KOPT-K1 (cell line): Measurements from ENCODE around the gene HNF4A.
"Not testable (repeated sequence)": the region's sequence is repeated elsewhere in the genome, so short reads cannot be mapped to it uniquely, and the experiment has no call there.

Experiments
- H3K27ac ChIP-seq: fragments of 200-600 bp; sonication (generic); 2 replicates; pipeline ENCODE4 v1.5.1; 2016; ENCODE audit warnings: antibody characterized with exemption, mild to moderate bottlenecking, low read depth, low read length; ENCODE audit not compliant: poor library complexity, severe bottlenecking
- H3K36me3 ChIP-seq: fragments of 200-600 bp; sonication (generic); 2 replicates; pipeline ENCODE4 v1.5.1; 2017; ENCODE audit warnings: antibody characterized with exemption, mild to moderate bottlenecking, low read length, moderate library complexity; ENCODE audit not compliant: insufficient read depth
- H3K9me3 ChIP-seq: fragments of 200-600 bp; sonication (generic); 2 replicates; pipeline ENCODE4 v1.5.1; 2017; ENCODE audit warnings: antibody characterized with exemption, low read length, mild to moderate bottlenecking; ENCODE audit not compliant: insufficient read depth, poor library complexity, severe bottlenecking

HNF4A gene

DNA sequence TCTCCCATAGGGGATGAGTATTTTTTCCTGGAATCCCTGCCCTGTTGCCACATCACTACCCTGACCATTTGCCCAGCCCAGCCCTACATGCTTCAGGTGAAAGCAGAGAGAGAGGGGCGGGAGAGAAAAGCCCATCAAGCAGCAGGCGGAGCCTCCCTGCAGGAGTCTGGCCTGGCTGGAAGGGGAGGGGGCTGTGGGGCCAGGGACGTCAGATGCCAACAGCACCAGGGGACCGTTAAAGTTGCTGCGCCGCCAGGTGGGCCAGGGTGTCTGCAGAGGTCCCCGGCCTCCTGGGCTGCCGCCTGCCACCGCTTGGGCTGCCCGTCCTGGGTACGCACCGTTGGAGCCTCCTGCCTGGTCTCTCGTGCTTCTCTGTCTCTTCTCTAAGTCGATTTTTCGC lies 19.4 kb upstream of the HNF4A start:
- Histone ChIP-seq H3K36me3 (no peaks in the 10 kb centered on the region), H3K9me3 (no peaks in the 10 kb centered on the region), H3K27ac (no peak overlapping the region)

DNA sequence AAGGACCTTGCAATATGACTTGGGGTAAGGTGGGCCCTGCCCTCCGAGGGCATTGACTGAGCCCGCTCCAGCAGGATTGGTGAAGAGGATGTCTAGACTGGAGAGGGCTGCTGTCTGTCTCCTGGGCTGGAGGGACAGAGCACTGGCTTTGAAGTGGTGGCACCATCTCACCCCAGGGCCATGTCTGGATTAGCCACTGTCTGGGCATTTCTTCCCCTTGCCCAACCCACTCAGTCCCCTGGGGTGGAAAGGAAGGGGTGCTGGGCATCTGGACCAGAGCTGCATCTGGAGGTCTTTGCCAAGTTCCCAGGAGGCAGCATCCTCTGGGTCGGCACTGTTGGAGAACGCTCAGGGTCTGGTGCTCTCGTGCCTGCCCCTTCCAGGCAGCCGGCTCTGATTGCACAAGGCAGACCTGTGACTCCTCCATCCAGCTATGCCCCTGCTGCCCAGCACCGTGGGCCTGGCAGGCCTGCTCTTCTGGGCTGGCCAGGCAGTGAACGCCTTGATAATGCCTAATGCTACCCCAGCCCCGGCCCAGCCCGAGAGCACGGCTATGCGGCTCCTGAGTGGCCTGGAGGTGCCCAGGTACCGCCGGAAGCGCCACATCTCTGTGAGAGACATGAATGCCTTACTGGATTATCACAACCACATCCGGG lies 18.6 kb upstream of the HNF4A start, which contains the start of gene R3HDML:
Gene R3HDML, plus strand, starts transcription at position 319 of the 656 bp plus-strand sequence. Its CDS starts 115 bp downstream, at position 434.
- H3K27ac ChIP-seq: no peak within 1 kb of the TSS
- no peaks in the 10 kb centered on the region for H3K9me3 ChIP-seq
- no peaks in the 10 kb centered on the region for H3K36me3 ChIP-seq

DNA sequence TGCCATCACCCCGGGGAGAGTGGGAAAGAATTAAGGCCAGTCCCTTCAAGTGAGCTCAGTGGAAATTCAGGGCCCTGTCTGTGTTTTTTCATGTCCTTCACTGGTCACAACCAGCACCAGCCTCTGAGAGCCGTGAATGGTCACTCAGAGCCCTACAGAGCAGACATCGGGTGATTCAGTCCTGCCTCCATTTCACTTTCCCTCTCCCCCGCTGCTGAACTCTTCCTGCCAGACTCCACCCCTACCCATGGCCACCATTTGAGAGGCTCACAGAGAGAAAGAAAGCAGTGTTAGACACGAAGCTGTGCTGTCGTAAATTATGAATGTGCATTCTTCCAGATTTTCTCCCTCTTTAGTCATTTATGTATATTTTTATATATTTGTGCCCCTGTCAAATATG lies 13.3 kb upstream of the HNF4A start:
- no peaks in the 10 kb centered on the region for H3K9me3 ChIP-seq
- H3K27ac ChIP-seq: no peak overlapping the region
- no peaks in the 10 kb centered on the region for H3K36me3 ChIP-seq

DNA sequence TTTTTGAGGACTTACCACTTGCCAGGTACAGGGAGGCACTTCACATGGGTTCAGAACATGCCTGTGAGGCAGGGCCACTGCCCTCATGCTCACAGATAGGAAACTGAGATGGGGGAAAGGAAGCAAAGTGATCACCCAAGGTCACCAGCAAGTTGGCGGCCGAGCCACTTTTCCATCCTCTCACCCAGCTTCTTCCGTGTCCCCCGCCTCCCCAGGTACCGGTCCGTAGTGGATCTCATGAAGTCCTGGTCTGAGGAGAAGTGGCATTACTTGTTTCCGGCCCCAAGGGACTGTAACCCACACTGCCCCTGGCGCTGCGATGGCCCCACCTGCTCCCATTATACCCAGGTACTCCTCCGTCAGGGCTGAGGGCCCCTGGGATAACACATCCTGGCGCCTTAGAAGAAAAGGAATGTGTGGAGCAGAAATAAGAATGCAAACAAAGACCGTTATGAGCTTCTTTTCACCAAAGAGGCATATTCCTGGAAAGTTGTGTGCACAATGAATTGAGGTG lies 12.3 kb upstream of the HNF4A start:
- Histone ChIP-seq H3K27ac (no peak overlapping the region), H3K36me3 (no peaks in the 10 kb centered on the region), H3K9me3 (no peaks in the 10 kb centered on the region)

DNA sequence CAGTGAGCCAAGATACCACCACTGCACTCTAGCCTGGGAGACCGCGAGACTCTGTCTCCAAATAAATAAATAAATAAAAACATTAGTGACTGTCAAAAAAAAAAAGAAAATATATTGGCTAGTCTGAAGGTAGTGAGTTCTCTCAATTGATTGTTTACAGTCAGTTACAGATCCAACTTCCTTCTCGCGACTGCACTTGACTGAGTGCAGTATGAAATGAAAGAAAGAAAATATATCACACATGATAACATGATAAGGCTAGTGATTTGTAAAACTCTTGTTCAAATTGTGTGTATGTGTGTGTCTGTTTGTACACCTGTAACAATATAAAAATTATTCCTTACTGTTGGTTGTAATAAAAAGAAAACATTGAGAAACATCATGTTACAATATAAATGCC lies 10.8 kb upstream of the HNF4A start:
- Histone ChIP-seq H3K27ac (no peak overlapping the region), H3K9me3 (no peaks in the 10 kb centered on the region), H3K36me3 (no peaks in the 10 kb centered on the region)

DNA sequence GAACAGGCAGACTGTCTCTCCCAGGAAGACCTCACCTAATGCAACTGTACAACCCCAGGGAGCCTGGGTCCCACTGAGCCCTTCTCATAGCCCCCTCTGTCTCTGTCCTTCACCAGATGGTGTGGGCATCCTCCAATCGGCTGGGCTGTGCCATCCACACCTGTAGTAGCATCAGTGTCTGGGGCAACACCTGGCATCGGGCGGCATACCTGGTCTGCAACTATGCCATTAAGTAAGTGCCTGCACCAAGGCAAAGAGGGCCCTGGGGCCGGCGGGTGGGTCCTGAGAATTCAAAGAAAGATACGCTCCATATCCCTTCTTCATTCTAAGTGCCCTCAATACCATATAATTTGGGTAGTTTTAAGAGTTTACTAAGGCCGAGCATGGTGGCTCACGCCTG lies 10.4 kb upstream of the HNF4A start:
- no peaks in the 10 kb centered on the region for H3K36me3 ChIP-seq
- no peaks in the 10 kb centered on the region for H3K9me3 ChIP-seq

DNA sequence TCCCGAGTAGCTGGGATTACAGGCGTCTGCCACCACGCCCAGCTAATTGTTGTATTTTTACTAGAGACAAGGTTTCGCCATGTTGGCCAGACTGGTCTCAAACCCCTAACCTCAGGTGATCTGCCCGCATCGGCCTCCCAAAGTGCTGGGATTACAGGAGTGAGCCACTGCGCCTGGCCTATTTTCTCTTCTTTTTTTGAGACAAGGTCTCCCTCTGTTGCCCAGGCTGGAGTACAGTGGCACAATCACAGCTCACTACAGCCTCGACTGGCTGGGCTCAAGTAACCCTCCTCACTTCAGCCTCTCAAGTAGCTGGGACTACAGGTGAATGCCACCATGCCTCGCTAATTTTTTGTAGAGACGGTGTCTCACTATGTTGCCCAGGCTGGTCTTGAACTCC lies 9.6 kb upstream of the HNF4A start:
- H3K9me3 ChIP-seq, H3K36me3 ChIP-seq, H3K27ac ChIP-seq: not testable (repeated sequence)

More for the DNA sequence above, 10.4 kb upstream of the HNF4A start:
- no peak overlapping the region for H3K27ac ChIP-seq

DNA sequence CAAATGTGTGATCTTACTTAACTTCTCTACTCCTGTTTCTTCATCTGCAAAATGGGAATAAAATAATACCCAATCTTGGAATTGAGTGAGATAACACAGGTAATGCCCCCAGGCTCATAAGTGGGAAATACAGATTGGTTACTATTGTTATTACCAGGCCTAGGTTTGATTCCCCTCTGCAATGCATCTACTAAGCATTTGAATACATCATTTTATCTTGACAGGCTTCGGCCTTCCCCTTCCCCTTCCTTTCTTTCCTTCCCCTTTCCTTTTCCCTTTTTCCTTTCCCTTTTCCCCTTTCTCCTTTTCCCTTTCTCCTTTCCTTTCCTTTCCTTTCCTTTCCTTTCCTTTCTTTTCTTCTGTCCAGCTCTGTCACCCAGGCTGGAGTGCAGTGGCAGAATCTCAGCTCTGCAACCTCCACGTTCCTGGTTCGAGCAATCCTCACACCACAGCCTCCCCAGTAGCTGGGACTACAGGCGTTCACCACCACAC lies 7.3 kb upstream of the HNF4A start:
- no peaks in the 10 kb centered on the region for H3K36me3 ChIP-seq
- no peaks in the 10 kb centered on the region for H3K9me3 ChIP-seq
- H3K27ac ChIP-seq: no peak overlapping the region

DNA sequence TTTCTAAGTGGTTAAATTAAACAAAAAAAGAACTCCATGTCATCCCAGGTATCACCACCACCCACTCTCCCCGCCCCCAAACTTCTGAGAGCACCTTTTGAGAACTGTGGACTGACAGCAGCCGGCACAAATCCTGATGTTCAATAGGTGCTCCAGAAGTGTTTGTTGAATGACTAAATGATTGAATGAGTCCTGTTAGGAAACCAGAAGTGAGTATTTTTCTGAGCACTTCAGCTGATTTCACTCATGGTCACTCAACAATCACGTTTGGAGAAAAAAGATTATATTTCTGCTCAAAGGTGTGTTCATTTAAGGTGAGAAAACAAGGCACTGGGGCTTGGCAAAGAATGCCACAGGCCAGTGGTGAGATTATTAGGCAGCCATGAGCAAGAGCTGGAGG lies 6.2 kb upstream of the HNF4A start:
- no peaks in the 10 kb centered on the region for H3K9me3 ChIP-seq
- no peaks in the 10 kb centered on the region for H3K36me3 ChIP-seq
- H3K27ac ChIP-seq: no peak overlapping the region

DNA sequence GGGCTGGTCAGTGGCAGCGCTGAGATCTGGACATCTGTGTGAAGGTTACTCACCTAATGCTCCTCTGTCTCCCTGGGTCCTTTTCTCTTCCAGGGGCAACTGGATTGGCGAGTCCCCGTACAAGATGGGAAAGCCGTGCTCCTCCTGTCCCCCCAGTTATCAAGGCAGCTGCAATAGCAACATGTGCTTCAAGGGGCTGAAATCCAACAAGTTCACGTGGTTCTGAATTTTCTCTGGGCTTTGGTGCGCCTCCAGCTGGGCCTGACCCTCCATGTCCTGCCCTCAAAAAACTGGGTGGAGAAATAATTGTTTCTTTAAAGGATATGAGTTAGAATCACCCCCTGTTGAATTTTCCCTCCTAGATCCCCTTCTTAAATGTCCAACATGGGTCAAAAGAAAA lies 4.9 kb upstream of the HNF4A start:
- Histone ChIP-seq H3K36me3 (no peaks in the 10 kb centered on the region), H3K9me3 (no peaks in the 10 kb centered on the region), H3K27ac (no peak overlapping the region)

DNA sequence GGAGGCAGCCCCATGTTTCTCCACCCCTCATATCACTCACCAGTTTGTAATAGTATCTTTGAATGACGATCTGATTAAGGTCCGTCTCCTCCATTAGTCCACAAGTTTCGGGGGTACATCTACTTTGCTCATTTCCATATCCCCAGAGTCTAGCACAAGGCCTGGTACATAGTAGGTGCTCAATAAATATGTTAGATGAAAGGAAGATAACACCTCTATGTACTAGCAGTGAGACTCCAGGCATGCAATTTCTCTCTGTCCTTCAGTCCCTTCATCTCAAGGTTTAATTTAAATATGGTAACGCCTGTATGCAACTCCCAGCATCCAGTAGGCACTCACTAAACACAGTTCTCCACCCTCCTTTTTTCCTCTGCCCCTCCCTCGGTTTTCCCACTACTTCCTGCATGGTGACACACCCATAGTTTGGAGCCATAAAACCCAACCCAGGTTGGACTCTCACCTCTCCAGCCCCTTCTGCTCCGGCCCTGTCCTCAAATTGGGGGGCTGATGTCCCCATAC lies 461 bp upstream of the HNF4A start:
- H3K36me3 ChIP-seq: no peaks in the 10 kb centered on the region
- no peak overlapping the region for H3K27ac ChIP-seq
- H3K9me3 ChIP-seq: no peaks in the 10 kb centered on the region

DNA sequence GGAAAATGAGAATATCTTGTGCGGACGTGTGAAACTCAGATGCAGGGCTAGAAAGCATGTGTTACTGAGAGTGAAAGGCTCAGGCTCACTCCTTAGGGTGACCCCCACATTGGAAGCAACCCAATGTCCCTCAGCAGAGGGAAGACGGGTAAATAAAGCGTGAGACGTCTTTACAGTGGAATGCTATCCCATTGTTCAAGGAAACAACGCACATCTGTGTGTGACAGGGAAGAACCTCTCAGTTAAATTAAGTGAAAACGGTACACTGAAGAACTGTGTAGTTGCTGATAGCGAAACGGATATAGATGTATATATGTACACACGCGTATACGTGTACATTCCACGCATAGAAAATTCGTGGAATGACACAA lies 839 bp downstream of the HNF4A start:
- no peaks in the 10 kb centered on the region for H3K9me3 ChIP-seq
- H3K27ac ChIP-seq: no peak overlapping the region
- no peaks in the 10 kb centered on the region for H3K36me3 ChIP-seq

DNA sequence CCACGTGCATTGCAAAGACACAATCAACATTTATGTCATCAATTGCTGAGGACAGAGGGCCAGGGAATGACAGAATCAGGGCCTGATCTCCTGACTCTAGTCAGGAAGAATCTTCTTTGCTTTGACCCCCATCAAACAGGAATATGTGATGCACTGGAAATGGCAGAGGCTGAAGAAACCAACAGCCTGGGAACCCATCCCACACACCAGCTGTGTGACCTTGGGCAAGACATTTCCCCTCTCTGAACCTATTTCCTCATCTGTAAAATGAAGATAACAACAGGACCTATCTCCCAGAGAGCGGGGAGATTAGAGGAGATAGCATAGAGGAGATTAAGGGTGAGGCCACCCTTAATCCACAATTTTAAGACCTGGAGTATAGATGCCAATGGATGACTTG lies 1.5 kb downstream of the HNF4A start:
- Histone ChIP-seq H3K9me3 (no peaks in the 10 kb centered on the region), H3K36me3 (no peaks in the 10 kb centered on the region), H3K27ac (no peak overlapping the region)

DNA sequence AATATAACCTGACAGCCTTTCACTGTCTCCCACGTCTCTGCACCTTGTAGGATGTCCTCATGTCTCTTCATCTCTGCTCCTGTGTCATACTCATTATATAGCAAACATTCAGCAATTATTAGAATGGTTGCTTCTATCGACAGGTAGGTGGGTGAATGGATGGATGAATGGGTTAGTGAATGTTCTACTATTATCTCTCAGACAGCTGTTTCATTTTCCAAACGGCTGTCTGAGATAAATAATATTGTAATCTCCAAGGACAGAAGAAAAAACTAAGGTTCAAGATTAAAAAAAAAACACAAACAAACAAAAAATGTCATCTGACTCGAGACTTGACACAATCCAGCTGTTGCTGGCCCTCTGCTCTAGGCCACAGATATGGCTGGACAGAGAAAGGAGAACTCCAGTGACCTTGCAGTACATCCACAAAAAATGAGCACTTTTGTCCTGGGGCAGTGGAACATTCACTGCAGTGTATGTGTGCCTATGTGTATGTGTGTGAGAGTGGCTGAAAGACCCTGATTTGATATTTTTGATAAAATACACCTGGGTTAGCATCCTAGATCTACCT lies 2.1 kb downstream of the HNF4A start:
- H3K27ac ChIP-seq: no peak overlapping the region
- no peaks in the 10 kb centered on the region for H3K36me3 ChIP-seq
- H3K9me3 ChIP-seq: no peaks in the 10 kb centered on the region

DNA sequence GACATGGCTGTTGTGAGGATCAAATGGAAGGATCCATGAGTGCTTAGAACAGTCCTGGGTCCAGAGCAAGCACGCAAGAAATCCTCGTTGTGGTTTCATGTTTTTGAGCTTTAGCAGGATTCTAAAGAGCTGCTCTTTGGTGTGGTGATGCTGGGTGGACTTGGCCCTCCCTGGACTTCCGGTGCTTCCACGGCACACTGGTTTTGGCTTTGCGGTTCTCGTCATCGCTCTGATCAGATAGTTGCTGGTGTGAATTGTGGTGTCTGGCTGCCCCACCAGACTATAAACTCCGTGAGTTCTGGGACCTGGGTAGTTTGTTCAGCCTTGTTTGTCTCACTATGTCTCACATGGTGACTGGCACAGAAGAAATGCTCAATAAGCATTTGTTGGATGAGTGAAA lies 3.3 kb downstream of the HNF4A start:
- H3K9me3 ChIP-seq: no peaks in the 10 kb centered on the region
- no peak overlapping the region for H3K27ac ChIP-seq
- no peaks in the 10 kb centered on the region for H3K36me3 ChIP-seq

DNA sequence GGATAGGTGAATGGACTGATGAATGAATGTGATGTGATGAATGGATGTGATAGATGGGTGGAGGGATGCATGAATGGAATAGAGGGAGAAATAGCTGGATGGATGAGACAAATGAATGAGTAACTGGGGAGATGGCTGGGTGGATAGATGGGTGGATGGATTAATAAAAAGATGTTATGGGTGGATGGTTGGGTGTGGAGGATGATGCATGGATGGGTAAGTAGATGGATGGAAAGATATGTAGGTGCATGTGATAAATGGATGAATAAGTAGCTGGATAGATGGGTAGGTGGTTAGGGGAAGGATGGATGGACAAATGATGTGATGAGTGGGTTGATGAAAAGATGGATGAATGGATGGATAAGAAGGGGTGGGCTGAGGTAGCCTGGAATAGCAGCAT lies 4.7 kb downstream of the HNF4A start:
- Histone ChIP-seq H3K9me3 (no peaks in the 10 kb centered on the region), H3K36me3 (no peaks in the 10 kb centered on the region), H3K27ac (no peak overlapping the region)
